ENCODE results near the gene LSR.

Gene LSR, protein sequence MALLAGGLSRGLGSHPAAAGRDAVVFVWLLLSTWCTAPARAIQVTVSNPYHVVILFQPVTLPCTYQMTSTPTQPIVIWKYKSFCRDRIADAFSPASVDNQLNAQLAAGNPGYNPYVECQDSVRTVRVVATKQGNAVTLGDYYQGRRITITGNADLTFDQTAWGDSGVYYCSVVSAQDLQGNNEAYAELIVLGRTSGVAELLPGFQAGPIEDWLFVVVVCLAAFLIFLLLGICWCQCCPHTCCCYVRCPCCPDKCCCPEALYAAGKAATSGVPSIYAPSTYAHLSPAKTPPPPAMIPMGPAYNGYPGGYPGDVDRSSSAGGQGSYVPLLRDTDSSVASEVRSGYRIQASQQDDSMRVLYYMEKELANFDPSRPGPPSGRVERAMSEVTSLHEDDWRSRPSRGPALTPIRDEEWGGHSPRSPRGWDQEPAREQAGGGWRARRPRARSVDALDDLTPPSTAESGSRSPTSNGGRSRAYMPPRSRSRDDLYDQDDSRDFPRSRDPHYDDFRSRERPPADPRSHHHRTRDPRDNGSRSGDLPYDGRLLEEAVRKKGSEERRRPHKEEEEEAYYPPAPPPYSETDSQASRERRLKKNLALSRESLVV

DNA sequence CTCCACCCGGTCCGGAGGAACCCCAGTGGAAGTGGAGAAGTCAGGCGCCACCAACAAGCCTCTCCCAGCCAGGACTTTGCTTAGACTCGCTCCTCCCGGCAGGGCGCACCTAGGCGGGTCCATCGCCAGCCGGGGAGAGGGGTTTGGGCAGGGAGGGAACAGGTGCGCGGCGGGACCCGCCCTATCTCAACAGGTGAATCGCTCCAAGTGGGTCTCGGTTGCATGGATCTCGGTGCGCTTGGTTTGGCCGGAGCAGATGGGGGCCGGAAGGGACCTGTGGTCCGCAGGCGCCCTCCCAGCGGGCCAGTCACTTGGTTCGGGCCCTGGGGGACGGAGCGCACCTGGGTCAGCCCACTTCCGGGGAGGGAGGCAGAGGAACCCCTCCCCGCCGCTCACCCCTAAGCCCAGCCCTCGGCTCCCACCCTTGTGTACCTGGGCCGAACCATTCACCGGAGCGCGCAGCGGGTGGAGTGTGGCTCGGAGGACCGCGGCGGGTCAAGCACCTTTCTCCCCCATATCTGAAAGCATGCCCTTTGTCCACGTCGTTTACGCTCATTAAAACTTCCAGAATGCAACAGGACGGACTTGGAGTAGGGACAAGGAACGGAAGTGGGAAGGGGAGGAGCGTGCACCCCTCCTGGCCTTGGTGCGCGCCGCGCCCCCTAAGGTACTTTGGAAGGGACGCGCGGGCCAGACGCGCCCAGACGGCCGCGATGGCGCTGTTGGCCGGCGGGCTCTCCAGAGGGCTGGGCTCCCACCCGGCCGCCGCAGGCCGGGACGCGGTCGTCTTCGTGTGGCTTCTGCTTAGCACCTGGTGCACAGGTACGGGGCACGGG, at the start of gene LSR:
Gene LSR (plus strand): TSS at position 693 of the 836 bp plus-strand sequence. CDS start 21 bp downstream, at position 714.
- DNase-seq, result peak; percentile 39 to 72 (median 63)

DNA sequence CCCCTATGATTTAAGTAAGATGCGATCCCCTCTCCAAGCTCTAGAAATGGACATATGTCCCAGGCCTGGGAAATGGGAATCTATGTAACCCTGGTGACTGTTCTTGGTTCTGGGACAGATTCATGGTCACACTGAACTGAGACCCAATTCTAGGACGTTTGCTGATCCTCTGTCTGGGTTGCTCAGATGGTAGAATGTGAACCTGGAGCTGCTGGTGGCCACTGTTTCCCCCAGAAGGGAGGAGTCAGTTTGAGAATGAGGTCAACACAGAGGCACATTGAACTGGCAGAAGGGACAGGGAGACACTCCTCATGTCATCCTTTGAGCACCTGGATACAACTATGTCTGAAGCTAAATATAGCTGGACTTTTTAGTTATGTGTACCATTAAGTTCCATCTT, 49.3 kb upstream of the LSR start:
- no peak for DNase-seq

- DNase-seq, result no peak
Observed at GRCh38 chr19:35202722-35203688, 45.8 kb upstream of the LSR start.

- DNase-seq, result no peak
Observed at GRCh38 chr19:35204799-35205732, 43.7 kb upstream of the LSR start.

- DNase-seq, result no peak
Observed at GRCh38 chr19:35205733-35206323, 43.0 kb upstream of the LSR start.

- DNase-seq, result peak in 2 of 4 experiments; percentile 24 to 27
Observed at GRCh38 chr19:35206379-35206778, 42.4 kb upstream of the LSR start.

DNA sequence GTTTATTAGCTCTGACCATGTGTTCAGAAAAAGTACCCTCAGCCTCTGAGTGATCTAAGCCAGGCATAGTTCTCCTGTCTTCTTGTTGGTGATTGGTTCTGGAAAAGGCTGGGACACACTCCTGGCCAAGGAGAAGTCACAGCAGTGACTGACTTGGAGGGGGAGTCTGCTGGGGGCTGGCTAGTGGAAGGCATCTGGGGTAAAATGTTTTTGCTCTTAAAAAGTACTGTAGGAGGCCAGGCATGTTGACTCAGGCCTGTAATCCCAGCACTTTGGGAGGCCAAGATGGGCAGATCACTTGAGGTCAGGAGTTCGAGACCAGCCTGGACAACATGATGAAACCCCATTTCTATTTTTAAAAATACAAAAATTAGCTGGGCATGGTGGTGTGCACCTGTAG, 41.9 kb upstream of the LSR start:
- DNase-seq, result no peak

GRCh38 chr19:35207391-35207871, 41.4 kb upstream of the LSR start:
- no peak for DNase-seq

DNA sequence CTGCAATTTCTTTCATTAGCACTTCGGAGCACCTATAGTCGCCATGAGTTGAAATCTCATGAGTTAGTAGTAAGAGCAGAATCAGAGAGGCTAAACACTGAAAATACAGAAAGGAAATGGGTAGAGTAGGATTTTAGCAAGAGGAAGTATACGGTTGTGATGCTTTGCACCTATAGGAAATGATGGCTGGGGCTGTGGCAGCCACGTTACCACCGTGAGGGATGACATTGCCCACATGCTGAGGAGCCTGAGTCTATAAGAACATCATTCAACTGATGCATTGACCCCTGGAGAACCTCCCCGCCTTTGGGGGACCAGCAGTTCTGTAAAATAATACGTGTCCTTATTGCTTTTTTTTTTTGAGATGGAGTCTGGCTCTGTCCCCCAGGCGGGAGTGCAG, 40.7 kb upstream of the LSR start:
- no peak for DNase-seq

DNA sequence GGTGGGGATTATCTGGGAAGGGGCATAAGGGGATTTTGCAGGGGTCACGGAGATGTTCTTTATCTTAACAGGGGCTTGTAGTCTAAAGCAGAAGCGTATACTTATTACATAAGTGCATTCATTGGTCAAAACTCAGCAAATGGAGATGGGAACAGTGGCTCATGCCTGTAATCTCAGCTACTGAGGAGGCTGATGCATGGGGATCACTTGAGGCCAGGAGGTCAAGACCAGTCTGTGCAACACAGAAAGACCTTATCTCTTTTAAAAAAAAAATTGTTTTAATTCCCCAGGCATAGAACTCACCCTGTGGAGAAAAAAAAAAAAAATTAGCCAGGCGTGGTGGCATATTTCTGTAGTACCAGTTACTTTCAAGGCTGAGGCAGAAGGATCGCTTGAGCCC, 39.2 kb upstream of the LSR start:
- DNase-seq, result no peak

DNA sequence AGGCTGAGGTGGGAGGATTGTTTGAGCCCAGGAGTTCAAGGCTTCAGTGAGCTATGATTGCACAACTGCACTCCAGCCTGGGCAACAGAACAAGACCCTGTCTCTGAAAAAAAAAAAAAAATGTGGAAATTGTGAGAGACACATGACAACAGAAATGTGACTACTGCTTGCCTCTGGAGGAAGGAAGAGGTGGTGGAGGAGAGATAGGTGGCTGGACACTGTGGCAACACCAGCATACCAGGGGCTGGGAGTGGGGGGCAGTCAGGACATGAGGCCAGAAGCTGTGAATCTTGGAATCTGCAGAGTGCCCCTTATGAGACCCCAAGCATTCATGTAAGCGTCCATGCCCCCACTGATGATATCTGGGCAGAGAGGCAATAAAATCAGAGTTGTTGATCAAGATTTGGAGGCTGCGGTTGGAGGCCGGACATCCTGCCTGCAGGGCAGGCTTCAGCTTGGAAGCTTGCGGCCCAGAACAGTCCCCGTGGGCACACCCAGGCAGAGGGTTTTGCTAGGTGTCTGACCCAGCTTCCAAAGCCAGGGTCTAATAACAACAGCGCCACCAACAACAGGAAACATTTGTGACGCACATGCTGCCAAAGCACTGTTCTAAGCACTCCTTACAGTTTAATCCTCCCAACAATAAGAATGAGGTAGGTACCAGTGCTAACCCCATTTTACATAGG, 37.1 kb upstream of the LSR start:
- peak in 2 of 4 experiments; percentile 62 to 69 for DNase-seq

- no peak for DNase-seq
Observed at GRCh38 chr19:35212241-35212640, 36.6 kb upstream of the LSR start.

DNA sequence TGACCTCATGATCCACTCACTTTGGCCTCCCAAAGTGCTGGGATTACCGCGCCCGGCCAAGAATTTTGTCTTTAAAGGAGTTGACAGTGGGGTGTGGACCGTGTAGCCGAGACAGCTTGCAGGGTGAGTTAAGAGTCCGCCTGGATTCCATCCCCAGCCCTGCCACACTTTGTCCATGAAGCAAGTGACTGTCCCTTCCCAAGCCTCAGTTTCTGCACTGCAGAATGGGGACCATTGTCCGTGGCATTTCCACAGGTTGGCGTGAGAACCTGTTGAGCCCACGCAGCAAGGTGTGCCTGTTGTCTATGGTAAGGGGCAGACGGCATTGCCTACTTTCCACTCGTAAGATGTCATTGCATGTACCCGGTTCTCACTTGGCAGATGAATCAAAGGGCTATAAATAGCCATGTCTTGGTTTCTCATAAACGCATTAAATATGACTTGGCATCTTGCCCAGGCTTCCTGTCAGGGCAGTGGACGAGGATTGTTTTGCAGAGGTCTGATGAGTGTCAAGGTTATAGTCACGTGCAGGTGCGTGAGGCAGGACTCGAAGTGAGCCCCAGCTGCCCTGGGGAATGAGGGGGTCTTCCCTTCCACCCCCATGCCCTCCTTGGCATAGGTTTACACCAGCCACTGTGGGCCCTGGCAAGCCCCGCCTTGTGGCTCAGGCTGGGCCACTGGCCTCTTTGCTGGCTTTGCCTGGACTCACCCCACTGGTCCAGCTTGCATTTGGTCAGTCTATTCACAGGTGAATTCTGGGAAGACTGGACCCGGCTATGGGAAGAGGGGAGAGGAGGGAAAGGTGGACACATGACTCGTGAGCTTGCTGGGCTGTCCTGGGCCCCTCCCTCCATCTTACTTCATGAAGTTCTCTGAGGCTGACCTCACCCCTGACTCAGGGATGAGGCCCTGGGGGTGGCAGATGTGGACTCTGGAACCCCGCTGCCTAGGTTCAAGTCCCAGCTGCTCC, 34.9 kb upstream of the LSR start:
- DNase-seq, result peak; percentile 46 to 76 (median 58)

DNA sequence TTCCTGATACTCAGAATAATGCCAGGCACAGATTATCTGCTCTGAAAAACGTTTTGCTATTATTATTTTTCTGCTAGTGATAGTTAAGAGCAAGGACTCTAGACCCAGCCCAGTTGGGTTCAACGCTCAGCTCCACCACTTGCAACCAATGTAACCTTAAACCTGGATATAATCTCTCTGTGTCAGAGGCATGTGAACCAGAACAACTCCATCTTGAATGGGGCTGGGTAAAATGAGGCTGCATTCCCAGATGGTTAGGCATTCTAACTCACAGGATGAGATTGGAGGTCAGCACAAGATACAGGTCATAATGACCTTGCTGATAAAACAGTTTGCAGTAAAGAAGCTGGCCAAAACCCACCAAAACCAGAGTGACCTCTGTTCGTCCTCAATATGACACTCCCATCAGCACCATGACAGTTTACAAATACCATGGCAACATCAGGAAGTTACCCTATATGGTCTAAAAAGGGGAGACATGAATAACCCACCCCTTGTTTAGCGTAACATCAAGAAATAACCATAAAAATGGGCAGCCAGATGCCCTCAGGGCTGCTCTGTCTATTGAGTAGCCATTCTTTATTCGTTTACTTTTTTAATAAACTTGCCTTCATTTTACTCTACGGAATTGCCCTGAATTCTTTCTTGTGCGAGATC, 33.9 kb upstream of the LSR start:
- no peak for DNase-seq

- DNase-seq, result no peak
Observed at GRCh38 chr19:35216016-35216832, 32.6 kb upstream of the LSR start.

DNA sequence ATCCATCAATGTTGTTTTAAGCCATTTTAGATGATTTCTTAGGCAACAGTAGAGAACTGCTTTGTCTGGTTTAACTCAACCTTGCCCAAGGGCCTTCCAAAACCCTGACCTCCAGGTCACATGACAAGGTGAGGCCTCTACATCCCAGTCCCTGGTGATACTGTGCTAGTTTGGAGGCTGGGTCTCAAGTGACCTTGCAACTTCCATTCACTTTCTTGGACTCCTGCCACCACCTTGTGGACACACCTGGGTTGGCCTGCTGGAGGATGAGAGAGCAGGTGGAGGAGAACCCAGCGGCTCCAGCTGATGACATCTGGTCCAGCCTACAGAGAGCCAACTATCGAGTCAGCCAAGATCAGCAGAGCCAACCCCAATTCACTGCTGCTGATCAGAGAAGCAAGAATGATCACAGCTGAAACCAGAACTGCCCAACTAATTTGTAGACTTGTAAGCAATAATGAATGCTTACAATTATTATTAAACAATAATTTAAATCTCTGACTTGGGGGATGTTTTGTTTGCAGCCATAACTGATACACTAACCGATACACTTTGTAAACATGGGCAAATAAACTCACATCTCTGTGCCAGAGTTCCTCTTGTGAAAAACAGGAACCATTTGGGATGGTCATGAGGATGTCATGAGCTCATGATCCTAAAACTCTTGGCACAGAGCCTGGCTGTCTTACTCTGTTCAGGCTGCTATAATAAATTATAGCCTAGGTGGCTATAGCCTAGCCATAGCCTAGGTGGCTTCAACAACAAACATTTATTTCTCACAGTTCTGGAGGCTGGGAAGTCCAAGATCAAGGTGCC, 31.8 kb upstream of the LSR start:
- peak in 2 of 4 experiments; percentile 23 to 36 for DNase-seq

Data from activated CD4-positive, CD25-positive, alpha-beta regulatory T cell (primary cell).